ENCODE data around the gene ANKFN1.

The ANKFN1 gene, protein sequence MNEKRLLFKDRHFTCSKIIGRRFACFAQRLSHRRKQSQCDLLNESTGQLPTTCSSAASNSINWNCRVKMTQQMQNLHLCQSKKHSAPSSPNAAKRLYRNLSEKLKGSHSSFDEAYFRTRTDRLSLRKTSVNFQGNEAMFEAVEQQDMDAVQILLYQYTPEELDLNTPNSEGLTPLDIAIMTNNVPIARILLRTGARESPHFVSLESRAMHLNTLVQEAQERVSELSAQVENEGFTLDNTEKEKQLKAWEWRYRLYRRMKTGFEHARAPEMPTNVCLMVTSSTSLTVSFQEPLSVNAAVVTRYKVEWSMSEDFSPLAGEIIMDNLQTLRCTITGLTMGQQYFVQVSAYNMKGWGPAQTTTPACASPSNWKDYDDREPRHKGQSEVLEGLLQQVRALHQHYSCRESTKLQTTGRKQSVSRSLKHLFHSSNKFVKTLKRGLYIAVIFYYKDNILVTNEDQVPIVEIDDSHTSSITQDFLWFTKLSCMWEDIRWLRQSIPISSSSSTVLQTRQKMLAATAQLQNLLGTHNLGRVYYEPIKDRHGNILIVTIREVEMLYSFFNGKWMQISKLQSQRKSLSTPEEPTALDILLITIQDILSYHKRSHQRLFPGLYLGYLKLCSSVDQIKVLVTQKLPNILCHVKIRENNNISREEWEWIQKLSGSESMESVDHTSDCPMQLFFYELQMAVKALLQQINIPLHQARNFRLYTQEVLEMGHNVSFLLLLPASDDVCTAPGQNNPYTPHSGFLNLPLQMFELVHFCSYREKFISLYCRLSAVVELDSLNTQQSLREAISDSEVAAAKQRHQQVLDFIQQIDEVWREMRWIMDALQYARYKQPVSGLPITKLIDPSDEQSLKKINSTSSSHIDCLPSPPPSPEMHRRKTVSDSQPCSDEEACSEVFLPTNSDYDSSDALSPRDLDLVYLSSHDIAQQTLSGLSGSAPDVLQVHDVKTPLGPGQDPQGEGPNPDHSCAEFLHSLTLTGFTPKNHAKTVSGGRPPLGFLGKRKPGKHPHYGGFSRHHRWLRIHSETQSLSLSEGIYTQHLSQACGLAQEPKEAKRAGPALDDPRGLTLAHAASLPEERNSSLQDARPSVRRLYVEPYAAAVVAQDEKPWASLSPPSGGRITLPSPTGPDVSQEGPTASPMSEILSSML

DNA sequence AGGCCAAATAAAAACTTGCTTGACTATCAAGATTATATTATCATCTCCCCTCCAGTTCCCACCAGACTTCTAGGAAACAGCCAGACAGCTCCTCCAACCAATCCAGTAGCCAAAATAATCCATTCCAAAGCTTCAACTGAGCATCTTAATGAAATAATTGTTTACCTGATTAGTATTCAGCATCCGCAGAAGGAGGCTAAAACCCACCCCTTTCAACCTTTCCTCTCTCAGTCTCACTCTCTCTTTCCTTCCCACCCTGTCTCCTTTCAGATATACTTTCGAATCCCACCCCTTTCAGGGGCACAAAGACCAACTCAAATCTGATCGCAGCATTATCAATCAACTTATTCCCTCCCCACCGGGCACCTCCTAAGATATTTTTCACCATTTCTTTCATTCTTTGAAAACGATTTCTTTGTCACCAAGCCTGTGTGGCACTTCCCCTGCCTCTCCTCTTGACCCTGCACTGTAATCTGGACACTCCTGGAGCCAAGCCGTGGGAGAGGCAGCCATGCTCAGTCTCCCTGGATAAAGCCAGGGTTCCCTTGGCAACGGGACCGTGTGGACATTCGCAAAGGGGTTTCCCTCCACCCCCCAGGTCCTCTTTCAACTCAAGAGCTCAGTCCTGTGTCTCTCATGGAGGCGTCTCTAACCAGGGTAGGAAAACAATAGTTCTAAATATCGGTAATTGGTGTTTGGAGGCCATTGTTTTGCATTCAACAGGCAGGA, at the start of gene ANKFN1:
ANKFN1 (plus strand) TSS at position 602 of the 729 bp plus-strand sequence. CDS start 59,193 bp downstream, outside the sequence.
- DNase-seq, result no peak

DNA sequence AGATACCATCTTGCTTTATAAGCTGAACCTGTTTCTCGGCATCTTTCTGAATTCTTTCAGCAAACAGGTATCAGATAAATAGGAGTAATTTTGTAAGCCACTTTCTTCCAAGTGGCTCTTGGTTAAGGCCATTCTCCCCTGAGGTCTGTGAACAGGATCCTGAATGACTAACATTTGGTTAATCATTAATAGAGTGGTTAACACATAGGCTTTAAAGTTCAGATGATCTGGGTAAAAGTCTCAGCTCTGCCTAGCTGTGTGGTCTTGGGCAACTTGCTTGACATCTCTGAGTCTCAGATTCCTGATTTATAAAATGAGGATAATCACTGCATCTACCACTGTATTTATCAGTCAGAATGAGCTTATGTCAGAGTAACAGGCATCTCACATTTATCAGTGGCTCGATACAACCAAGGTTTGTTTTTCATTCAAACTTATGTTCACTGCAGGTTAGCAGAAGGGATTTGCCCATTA, 44.4 kb upstream of the ANKFN1 start:
- DNase-seq, result no peak

DNA sequence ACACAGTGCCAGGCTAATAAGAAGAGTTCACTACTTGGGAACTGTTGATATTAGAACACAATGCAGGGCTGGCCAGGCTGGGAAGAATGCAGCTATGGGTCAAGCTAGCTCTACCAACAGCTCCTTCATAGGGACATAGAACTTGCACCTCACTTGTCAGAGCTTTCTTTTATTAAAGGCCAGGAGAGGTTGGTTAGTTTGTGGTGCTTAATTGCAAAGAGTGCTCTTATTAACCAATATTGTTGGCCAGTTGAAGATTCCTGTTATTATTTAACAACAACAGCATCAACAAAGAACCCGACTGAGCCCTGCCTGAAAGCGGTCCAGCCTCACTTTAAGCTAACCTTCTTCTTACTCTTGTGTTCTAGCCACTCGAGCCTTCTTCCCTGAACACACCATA, 43.4 kb upstream of the ANKFN1 start:
- DNase-seq, result no peak

DNA sequence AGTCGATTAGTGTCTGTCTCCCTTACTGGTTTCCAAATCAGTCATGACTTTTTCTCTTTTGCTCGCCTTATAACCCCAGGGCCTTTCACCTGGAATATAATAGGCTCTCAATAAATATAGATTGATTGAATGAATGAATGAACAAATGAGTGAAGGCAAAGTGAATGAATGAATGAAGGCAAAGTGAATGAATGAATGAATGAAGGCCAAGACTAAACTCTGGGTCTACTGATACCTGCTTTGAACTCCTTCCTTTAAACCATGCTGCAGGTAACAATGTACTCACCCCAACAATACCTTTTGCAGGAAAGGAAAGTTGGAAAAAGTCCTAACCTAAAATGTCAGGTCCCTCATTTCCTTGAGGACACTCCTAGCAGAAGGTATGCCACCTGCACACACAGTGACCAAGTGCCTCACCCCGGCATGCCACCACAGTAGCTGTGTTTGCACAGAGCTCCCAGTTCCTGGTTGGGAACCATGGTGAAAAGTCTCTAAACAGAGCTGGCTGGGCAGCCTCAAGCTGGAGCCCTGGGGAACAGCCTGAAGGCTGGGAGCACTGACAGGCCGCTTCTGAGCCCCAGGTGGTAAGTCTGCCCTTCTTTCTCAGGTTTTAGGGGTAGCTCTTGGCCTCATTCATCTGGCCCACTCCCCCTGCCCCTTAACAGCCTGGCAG, 42.7 kb upstream of the ANKFN1 start:
- DNase-seq, result no peak

DNA sequence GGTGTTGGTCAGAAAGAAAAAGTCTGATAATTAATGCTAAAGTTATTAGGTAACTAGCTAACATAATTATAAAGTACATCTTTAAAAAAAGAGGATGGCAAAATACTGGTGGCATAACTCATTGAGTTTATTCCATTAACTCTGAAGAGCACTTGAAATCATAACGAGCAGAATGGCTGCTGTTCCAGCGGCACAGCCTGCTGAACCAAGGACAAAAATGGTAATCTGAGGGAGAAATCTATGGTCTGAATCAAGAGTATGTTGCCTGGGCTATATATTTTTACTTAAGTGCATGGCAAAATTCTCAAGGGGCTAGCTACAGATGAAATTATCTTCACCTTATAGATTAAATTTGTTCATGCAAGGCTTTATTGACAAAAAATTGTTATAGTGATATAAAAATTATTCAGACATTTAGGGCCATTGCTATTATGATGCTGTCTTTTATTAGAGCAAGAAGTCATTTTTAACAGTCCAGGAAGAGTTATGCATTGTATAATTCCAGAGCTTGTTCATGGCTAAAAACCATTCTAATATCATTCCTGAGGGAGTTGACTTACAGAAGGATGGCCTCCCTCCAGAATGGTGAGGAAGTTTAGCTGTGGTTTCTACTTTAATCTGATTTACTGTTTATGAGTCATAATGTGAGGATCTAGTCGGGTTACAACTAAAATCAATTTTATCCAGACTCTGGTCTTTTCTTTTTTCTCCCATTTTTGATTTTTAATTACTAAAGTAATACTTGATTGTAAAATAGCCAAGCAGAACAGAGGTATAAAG, 41.4 kb upstream of the ANKFN1 start:
- no peak for DNase-seq

DNA sequence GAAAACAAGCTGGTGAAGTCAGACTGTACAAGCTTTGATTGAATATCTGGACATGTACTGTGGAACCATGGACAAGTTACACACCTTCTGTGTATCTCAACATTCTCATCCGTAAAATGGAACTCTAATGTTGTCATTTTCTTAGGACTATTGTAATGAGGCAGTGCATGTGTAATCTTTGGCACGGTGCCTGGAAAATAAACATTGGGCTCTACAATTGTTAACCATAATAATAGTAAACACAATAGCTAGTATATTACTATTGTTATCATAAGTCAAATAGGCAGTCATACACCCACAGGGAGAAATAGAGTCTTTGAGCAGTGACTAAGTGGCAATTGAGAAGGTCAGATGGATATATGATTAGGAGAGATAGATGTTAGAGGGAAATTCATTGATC, 39.8 kb upstream of the ANKFN1 start:
- no peak for DNase-seq

DNA sequence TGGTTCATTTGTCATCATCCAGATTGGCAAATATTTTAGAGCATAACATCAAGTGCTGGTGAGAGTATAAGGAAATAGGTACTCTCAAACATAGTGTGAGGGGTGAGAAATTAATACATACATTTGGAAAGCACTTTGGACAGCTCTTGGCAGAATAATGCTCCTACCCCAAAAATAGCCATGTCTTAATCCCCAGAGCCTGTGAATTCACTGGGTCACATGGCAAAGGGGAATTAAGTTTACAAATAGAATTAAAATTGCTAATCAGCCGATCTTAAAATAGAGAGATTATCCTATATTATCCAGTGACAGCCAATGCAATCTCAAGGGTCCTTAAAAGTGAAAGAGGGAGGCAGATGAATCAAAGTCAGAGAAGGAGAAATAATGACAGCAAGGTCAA, 38.8 kb upstream of the ANKFN1 start:
- no peak for DNase-seq

DNA sequence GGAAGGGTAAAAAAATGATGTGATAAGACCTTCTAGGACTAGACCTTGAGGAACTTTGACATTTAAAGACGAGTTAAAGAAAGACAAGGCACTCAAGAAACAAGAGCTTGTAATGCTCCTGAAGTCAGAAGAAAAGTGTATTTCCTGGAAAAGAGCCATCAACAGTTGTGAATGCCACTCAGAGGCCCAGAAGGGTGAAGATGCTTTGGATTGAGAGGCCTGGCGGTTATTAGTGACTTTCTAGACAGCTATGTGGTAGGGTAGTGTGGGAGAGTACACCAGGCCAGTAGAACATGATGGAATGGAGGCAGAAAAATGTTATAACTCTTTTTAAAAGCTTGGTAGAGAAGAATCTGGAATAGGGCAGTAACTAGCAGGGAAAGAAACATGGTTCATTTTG, 34.1 kb upstream of the ANKFN1 start:
- DNase-seq, result no peak

DNA sequence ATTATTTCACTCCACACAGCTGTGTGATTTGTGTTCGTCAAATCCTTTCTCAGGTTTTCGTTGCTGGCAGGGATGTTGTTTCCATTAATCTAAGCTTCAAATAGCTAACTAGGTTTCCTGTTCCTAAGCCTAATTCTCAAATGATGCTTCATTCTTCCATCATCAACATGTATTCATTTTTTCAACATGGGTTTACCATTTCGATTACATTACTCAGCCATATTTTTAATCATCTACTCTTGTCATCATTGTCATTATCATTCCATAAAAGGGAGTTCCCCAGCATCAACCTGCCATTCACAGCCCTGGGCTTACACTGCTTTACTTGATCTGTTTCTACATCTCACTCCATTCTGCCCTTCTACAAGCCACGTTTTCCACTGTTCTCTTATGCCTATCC, 33.3 kb upstream of the ANKFN1 start:
- no peak for DNase-seq

DNA sequence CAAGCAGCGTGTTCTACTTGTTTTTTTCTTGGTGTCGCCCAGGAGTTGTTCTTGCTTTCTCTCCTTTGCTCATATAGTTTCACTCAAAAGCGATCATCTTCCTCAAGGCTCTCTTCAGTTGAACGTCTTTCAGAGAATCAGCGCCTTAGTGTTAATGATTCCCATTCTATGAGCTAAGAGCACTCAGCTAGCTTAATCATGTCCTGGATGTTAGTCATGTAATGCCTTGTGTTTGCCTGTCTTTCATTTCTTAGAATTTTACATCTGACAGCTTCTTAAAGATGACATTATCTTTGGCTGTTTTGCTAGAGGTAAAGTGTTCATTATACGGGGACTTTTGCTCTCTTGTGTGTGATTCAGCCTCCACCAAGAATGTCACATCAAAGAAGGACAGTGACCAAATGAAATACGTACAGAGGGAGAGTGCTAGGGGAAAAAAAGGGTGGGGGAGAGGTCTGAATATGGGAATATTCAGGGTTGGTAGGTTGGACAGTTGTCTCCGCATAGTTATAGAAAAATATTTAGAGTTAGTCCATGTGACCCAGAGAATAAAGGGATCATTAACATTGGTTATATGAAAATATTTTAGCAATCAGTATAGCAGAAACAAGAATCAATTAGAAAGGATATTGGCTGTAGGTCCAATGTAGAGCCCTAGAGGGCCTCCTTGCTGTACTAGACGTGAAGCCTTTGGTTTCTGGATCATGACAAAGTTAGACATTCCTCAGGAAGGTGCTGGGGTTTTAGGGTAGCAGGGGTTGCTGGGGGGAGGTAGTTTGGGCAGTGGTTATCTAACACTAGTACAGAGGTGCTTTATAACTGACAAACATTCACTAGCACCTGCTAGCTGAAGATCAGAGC, 31.9 kb upstream of the ANKFN1 start:
- no peak for DNase-seq

DNA sequence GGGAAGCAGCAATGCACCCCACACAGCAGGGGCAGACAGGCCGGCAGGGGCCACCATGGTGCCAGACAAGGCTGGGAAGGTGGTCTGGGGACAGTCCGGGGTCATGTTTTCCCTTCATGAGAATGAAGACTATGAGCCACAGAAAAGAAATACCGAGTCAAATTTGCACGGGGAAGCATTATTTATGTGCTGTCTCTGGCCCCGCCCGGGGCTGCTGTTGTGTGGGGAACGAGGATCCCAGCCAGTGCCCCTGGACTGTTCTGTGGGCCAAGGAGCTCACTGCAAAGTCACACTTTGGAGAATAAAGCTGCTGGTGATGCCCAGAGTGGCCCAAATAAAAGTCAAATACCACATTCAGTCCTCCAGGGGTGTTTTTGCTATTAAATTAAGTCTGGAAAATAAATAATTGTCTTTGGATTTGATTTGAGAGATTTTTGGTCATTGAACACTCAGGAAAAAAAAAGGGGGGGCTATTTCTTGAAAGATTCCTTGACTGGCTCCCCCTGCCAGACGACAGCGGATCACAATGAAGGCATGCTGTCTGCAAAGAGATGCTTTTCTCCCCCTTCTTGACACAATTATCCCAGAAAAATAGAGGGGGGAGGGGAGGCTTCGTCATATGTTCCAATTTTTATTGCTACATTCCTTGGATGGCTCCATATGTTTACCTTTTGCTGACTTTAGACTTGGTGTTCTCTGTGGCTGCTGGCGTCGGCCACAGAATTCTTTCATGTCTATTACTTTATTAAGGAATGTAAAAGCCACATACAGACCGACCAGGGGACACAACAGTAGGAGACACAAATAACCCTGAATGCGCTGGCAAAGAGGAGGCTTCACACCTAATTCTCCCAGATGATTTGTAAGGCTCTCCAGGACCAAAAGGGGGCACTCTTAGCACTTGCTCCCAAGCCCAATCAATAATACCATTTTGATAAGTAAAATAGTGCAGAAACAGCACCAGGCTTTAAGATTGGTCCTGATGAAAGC, 27.1 kb upstream of the ANKFN1 start:
- no peak for DNase-seq

DNA sequence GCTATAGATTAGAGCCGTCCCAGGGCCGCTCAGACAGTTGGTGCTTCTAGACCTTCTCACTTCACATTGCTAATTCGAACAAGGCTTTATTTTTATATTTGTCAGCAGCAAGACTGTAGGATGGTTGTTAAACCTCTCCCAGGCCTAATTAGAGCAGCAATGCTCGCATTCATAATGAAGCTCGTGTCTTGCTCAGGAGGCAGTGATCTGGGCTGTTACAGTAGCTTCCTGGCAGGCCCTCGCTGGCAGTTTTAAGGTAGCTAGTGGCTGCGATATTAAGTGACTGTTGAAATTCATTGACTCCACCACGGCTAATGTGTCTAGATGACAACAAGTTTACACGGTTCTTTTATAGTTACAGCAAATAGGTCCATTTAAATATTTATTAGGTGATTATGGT, 23.2 kb upstream of the ANKFN1 start:
- DNase-seq, result no peak

DNA sequence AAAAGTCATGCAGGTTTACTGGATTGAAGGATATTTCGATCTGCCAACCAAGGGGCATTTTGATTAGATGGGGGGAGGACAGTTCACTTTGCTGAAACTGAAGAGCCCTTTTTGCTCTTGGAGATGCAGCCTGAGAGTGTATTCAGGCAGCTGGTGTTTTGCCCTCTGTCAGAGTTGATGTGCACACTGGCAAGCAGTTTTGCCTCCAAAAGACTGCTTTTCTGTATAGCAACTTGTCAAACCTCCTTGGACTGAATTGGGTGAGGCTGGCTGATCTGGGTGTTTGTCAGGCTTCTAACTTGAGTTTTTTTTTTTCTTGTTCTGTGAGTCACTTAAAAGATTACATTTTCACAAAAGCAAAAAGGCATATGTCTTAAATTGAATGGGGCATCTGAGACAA, 22.6 kb upstream of the ANKFN1 start:
- DNase-seq, result no peak

DNA sequence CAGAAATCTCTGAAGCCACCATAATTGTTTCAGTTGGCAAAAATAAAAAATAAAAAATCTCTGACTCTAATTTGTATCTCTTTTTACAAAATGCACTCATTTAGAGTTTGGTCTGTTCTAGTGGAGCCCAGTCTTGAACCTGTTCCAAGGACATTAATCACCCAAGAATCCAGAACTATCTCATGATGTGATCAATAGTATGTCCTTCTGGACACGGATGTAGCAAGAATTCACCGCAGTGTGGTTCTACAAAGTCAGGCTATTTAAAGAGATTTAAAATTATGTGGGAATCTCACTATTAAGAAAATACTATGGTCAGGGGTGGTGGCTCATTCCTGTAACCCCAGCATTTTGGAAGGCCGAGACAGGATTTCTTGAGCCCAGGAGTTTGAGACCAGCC, 21.8 kb upstream of the ANKFN1 start:
- no peak for DNase-seq

DNA sequence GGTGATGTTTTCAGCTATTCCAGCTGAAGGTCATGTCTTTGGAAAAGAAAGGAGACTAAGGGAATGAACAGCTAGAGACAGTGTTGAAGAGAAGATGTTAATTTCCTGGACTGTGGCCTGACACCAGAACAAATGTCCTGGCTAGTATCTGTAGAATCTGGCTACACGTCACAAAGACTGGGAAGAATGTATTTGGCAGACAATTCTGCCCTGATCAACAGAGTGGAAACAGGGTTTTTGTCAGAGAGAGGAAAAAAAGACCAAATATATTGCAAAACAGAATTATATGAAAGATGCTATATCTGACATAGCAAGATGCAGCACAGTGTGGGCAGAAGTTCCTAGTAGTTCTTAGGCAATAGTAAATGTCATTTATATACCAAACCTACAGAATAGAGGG, 17.0 kb upstream of the ANKFN1 start:
- DNase-seq, result no peak

DNA sequence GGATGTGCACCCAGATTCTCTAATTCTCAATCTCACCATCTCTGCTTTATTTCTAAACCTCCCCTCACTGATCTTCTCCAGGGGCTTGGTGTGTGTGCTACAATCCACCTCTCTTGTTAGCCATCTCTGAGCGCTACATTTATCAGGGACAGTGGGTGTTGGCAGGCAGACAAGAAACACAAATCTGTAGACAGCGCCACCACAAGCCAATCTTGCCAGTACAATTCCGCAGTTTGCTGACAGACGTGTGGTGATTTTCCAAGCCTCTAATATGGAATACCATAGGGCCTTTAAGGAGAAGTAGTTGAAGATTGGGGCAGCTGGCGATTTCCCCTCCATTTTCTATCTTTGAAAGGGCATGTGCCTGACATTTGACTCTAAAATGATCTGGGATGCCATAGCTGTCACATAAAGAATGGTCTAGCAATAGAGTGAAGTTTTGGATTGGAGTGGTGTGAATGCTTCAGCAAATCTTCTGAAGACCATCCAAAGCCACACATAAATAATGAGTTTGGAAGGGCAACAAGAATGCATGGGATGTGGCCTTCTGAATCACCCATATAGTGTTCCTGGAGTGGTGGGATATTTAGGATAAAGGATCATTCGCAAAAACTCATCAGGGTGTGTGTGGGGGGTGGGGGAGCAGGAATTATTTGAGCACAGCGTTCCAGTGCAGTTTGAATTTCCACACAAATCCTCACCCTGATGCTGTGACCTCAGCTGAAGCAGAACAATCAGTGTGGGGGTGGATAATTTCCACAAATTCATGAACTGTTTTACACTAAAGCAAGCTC, 12.0 kb upstream of the ANKFN1 start:
- DNase-seq, result no peak

DNA sequence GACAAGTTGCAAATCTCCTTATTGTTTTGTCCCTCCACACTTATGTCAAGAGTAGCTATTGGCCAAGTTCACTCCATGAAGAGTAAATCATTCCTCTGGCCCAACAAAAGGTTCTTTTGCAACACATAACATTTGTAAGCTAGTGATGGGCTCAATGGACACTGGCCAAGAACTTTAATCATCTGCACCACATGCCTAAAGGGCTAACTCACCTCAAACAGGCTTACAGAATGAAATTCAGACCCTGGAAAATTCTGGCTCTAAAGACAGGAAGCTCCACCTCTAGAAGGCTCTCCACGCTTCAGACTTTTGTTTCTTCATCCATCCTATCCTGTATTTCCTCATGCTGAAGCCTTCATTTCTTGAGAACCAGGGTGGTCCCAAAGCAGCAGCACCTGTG, 10.9 kb upstream of the ANKFN1 start:
- DNase-seq, result no peak

DNA sequence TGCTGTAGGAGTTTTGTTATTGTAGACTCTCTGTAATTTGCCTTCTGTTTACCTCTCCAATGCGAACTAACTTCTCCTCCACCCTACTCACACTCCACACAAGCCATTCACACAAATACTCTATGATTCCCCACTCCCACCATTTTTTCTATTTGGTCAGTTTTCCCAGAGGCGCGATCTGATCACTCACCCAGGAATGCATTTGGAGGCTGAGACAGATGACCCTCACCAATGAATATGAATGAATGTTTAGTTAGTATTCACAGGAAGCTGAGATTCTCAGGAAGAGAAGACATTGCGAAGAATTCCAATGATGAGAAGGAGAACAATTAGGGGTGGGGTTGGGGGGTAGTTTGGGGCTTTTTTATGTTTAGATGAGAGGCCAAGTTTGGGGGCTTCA, 10.5 kb upstream of the ANKFN1 start:
- no peak for DNase-seq

Measured in NCI-H2227 treated with DMSO at 0.1 percent for 48 hours (cell line).